Neutrophil (primary cell): ENCODE results near the gene NGF.
"Not testable (repeated sequence)": the region's sequence is repeated elsewhere in the genome, so short reads cannot be mapped to it uniquely, and the experiment has no call there.

Source experiments
- H3K27ac ChIP-seq: fragments of 200-600 bp; sonication (generic); 2 replicates; pipeline ENCODE4 v1.5.1; 2016; ENCODE audit warnings: mild to moderate bottlenecking, moderate library complexity
- H3K27me3 ChIP-seq: fragments of 200-600 bp; sonication (generic); 2 replicates; pipeline ENCODE4 v1.6.0; 2016; ENCODE audit warnings: mild to moderate bottlenecking
- H3K36me3 ChIP-seq: fragments of 200-600 bp; sonication (generic); 2 replicates; pipeline ENCODE4 v1.5.1; 2017
- H3K4me1 ChIP-seq, 2 experiments: fragments of 200-600 bp in 1 of 2; sonication (generic) in 1 of 2; 1 replicate in 1 of 2; 2 replicates in 1 of 2; pipeline versions ENCODE4 v1.5.1 to v1.6.1; 2013 to 2016; ENCODE audit warnings: low read depth in 1 of 2, low read length in 1 of 2, mild to moderate bottlenecking in 1 of 2, moderate library complexity in 1 of 2; ENCODE audit not compliant: control insufficient read depth in 1 of 2, insufficient read depth in 1 of 2
- H3K4me3 ChIP-seq, 2 experiments: fragments of 200-600 bp in 1 of 2; sonication (generic) in 1 of 2; 1 replicate in 1 of 2; 2 replicates in 1 of 2; pipeline ENCODE4 v1.5.1; 2013 to 2016; ENCODE audit warnings: low read depth in 1 of 2, low read length in 1 of 2, mild to moderate bottlenecking in 1 of 2, moderate library complexity in 1 of 2
- H3K9me3 ChIP-seq: fragments of 200-600 bp; sonication (generic); 2 replicates; pipeline ENCODE4 v1.5.1; 2016
- CTCF ChIP-seq: fragments of 200-600 bp; sonication (generic); IDR thresholded peaks from 2 replicates; pipeline ENCODE4 v1.5.1; 2016; ENCODE audit warnings: antibody characterized with exemption

The NGF gene

DNA sequence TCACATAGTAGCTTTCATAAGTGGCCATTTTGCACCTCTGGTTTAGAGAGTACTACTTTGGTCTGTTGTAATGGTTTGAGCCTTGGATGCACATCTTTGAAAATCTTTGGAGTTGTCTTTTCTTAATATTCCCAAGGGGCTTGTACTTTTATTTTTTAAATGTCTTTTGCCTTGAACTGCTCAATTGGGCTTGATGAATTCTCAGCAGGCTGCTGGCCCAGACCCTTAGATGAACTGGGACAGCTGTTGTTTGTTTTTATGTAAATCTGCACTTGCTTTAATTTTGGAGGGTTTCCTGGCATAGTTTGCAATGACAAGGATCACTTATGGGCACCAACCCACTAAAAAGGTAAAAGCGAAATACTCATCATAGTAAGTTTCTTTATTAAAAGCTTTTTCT, 24.9 kb downstream of the NGF start:
- TF ChIP-seq CTCF, result no peak
- no peaks in the 10 kb centered on the region for H3K27me3 ChIP-seq
- H3K36me3 ChIP-seq, result no peaks in the 10 kb centered on the region
- no peak overlapping the region for H3K27ac ChIP-seq
- H3K4me3 ChIP-seq, result no peak overlapping the region
- H3K9me3 ChIP-seq, result no peaks in the 10 kb centered on the region
- H3K4me1 ChIP-seq, result no peaks in the 10 kb centered on the region

DNA sequence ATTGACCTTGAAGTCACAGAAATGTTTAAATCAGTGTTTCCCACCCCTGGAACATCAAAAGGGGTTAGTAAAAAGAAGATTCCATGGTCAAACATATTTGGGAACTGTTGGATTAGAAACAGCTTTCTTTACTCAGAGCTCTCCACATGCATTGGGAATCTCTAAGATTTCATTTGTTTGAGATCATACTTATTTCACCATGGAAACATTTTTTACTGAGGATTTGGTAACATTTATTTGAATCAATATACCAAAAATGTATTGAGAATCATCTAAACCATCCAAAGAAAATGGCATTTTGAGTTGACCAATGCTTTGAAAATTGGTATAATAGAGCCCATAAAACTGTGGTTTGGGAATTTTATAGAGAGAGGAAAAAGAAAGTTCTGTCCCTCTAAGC, 25.3 kb downstream of the NGF start:
- Histone ChIP-seq H3K4me1 (no peaks in the 10 kb centered on the region), H3K27me3 (no peaks in the 10 kb centered on the region), H3K4me3 (no peak overlapping the region), H3K36me3 (no peaks in the 10 kb centered on the region), H3K27ac (no peak overlapping the region), H3K9me3 (no peaks in the 10 kb centered on the region)
- TF ChIP-seq CTCF, result no peak

- no peaks in the 10 kb centered on the region for H3K27me3 ChIP-seq
- no peaks in the 10 kb centered on the region for H3K9me3 ChIP-seq
- H3K36me3 ChIP-seq, result no peaks in the 10 kb centered on the region
- TF ChIP-seq CTCF, result no peak
- H3K27ac ChIP-seq, result no peak overlapping the region
- H3K4me3 ChIP-seq, result no peak overlapping the region
- H3K4me1 ChIP-seq, result no peaks in the 10 kb centered on the region
Observed at GRCh38 chr1:115311474-115311989, 26.5 kb downstream of the NGF start.

DNA sequence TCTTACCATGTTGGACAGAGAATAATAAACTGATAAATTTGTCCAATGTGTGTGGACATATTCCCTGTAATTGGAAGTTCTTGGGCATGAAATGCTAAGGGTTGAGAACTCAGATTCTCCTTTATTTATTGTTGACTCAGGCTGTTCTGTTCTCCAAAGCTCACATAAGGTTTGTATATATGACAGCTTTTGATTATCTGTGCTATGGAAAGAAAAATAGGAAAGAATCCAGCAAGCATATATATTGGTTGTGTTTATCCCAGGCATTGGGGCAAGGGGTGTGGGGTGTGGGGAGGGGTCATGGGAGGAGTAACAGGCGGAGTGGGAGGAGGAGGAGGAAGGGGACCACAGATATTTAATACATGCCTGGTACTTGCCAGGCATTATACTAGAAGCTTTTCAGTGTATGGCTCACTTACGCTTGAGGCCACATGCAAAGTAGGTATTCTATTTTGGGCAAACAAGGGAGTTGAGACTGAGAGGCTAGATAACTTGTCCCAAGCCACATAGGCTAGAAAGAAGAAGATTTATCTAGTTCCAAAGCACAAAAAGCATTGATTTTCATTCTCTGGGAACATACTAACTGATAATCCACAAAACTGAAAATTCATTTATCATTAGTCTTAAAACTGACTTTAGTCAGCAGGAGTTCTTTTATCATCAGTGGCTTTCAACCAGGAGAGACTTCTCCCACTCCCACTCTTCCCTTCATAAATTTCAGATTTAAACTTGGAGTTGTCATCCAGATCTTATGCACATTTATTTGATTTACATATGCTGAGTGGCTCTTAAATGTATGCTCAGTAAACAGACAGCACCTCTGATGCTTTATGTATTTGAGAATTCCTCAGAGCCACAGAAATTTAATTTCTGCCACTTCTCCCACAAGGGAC, 27.2 kb downstream of the NGF start:
- Histone ChIP-seq H3K27me3 (no peaks in the 10 kb centered on the region), H3K4me3 (no peak overlapping the region), H3K27ac (no peak overlapping the region), H3K4me1 (no peaks in the 10 kb centered on the region), H3K36me3 (no peaks in the 10 kb centered on the region), H3K9me3 (no peaks in the 10 kb centered on the region)
- TF ChIP-seq CTCF, result no peak

DNA sequence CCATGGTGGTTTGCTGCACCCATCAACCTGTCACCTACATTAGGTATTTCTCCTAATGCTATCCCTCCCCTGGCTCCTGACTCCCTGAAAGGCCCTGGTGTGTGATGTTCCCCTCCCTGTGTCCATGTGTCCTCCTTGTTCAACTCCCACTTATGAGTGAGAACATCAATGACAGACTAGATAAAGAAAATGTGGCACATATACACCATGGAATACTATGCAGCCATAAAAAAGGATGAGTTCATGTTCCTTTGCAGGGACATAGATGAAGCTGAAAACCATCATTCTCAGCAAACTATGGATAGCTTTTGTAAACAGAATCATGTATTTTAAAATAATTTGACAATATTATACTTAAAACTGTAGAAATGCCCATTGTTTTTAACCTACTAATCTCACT, 28.5 kb downstream of the NGF start:
- H3K27ac ChIP-seq, H3K9me3 ChIP-seq, H3K4me3 ChIP-seq, H3K27me3 ChIP-seq, H3K4me1 ChIP-seq, H3K36me3 ChIP-seq: not testable (repeated sequence)

DNA sequence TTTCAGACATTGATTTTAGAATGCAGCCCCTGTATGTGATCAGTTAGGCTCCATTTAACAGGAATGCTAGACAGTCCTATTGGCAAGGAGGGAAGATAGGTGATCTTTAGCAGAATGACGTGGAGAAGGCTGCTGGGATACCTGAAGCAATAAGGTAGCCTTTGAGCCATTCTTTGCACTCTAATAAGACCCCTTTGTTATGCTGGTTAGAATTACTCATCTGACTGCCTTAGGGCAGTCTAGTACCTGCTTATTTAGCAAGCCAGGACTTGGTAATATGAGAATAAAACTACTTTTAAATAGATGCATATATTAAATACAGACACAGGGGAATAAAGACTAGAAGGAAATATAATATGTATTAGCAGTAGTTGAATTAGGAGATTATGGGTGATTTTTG, 29.1 kb downstream of the NGF start:
- Histone ChIP-seq H3K9me3 (no peaks in the 10 kb centered on the region), H3K27ac (no peak overlapping the region), H3K36me3 (no peaks in the 10 kb centered on the region), H3K4me3 (no peak overlapping the region), H3K27me3 (no peaks in the 10 kb centered on the region), H3K4me1 (no peaks in the 10 kb centered on the region)
- TF ChIP-seq CTCF, result no peak
